IMR-90 (cell line): ENCODE data around the gene TSPEAR. TPM values are rescaled to one million over a fixed set of nuclear protein-coding genes. Genes with fewer than 3 reads are reported as not detected.

ENCODE experiments used
- ATAC-seq: fragments of 200-7000 bp; cut with Tn5 transposase; 2 replicates; pipeline ENCODE4 v1.9.1; 2020; ENCODE audit warnings: low read depth, mild to moderate bottlenecking, moderate library complexity
- BruUV-seq: library from RNA; stranded (reverse); fragments of 400-500 nt; replicated peaks from 2 replicates; lab custom pipeline; 2021; lab: Mats Ljungman, UMichigan
- CTCF ChIA-PET: fragments of 300-600 bp; formaldehyde crosslinking; extraction: SDS; loops from one replicate; lab custom pipeline; 2021; ENCODE audit warnings: antibody characterized with exemption; lab: Yijun Ruan, JAX
- POLR2A ChIA-PET: fragments of 300-600 bp; sonication (Branson Sonifier 250); formaldehyde crosslinking; loops from one replicate; lab custom pipeline; 2022; ENCODE audit warnings: antibody characterized with exemption; ENCODE audit not compliant: unreplicated experiment; lab: Charles Lee
- DNase-seq: peaks from one replicate; pipeline ENCODE4 v3.0.0; 2013
- H2AFZ ChIP-seq: replicated peaks from 2 replicates; pipeline ENCODE3; 2013; ENCODE audit warnings: low read length, mild to moderate bottlenecking; ENCODE audit not compliant: poor library complexity
- H2AK5ac ChIP-seq: 2 replicates; pipeline ENCODE4 v1.6.1; 2013; ENCODE audit warnings: low read depth, low read length, inconsistent platforms
- H2AK9ac ChIP-seq: replicated peaks from 2 replicates; pipeline ENCODE3; 2013; ENCODE audit warnings: mild to moderate bottlenecking, low read depth, low read length, moderate library complexity; ENCODE audit not compliant: poor library complexity
- H2BK120ac ChIP-seq: 2 replicates; pipeline ENCODE4 v1.6.1; 2013; ENCODE audit warnings: low read depth, low read length, inconsistent platforms
- H2BK15ac ChIP-seq: 3 replicates; pipeline ENCODE4 v1.6.1; 2013; ENCODE audit warnings: low read depth, low read length, inconsistent platforms
- H2BK20ac ChIP-seq: 2 replicates; pipeline ENCODE4 v1.6.1; 2013; ENCODE audit warnings: low read depth, mild to moderate bottlenecking, inconsistent platforms, low read length, moderate library complexity
- H2BK5ac ChIP-seq: 2 replicates; pipeline ENCODE4 v1.6.1; 2013; ENCODE audit warnings: mild to moderate bottlenecking, low read depth, low read length, inconsistent platforms; ENCODE audit not compliant: poor library complexity, severe bottlenecking
- H3K14ac ChIP-seq: replicated peaks from 2 replicates; pipeline ENCODE4 v1.6.1; 2013; ENCODE audit warnings: low read depth, low read length, inconsistent platforms
- H3K18ac ChIP-seq: 2 replicates; pipeline ENCODE4 v1.6.1; 2013; ENCODE audit warnings: low read depth, low read length, control low read depth
- H3K23ac ChIP-seq: 2 replicates; pipeline ENCODE4 v1.6.1; 2013; ENCODE audit warnings: low read depth, low read length, inconsistent platforms
- H3K27ac ChIP-seq: 2 replicates; pipeline ENCODE4 v1.5.1; 2013; ENCODE audit warnings: mild to moderate bottlenecking, control low read depth, low read length; ENCODE audit not compliant: insufficient read depth
- H3K27me3 ChIP-seq: 2 replicates; pipeline ENCODE4 v1.6.1; 2013; ENCODE audit warnings: low read length; ENCODE audit not compliant: control insufficient read depth, insufficient read depth
- H3K36me3 ChIP-seq: 2 replicates; pipeline ENCODE4 v1.6.1; 2013; ENCODE audit warnings: low read length, mixed read lengths; ENCODE audit not compliant: control insufficient read depth, insufficient read depth
- H3K4ac ChIP-seq: 2 replicates; pipeline ENCODE4 v1.6.1; 2013; ENCODE audit warnings: low read depth, low read length, inconsistent platforms
- H3K4me1 ChIP-seq: 2 replicates; pipeline ENCODE4 v1.6.1; 2013; ENCODE audit warnings: low read length, mixed read lengths; ENCODE audit not compliant: control insufficient read depth, insufficient read depth
- H3K4me2 ChIP-seq: 2 replicates; pipeline ENCODE4 v1.6.1; 2013; ENCODE audit warnings: low read depth, mild to moderate bottlenecking, control low read depth, low read length, moderate library complexity
- H3K4me3 ChIP-seq: 2 replicates; pipeline ENCODE4 v1.5.1; 2013; ENCODE audit warnings: low read depth, mild to moderate bottlenecking, control low read depth, low read length, moderate library complexity; ENCODE audit not compliant: insufficient read depth
- H3K56ac ChIP-seq: 2 replicates; pipeline ENCODE4 v1.6.1; 2013; ENCODE audit warnings: low read length, inconsistent platforms; ENCODE audit not compliant: insufficient read depth; ENCODE audit errors: extremely low read depth
- H3K79me1 ChIP-seq, 2 experiments: 2 replicates each; pipeline ENCODE4 v1.6.1; 2013; ENCODE audit warnings: low read length in 2 of 2, inconsistent platforms in 1 of 2, low read depth in 1 of 2
- H3K9ac ChIP-seq: 2 replicates; pipeline ENCODE4 v1.6.1; 2013; ENCODE audit warnings: low read depth, low read length, control low read depth
- H3K9me1 ChIP-seq: 2 replicates; pipeline ENCODE4 v1.6.1; 2013; ENCODE audit warnings: low read length, inconsistent platforms; ENCODE audit not compliant: insufficient read depth
- H3K9me3 ChIP-seq: 2 replicates; pipeline ENCODE4 v1.6.1; 2013; ENCODE audit warnings: low read length; ENCODE audit not compliant: control insufficient read depth, insufficient read depth
- H4K20me1 ChIP-seq: 2 replicates; pipeline ENCODE4 v1.6.1; 2013; ENCODE audit warnings: low read length, inconsistent platforms; ENCODE audit not compliant: insufficient read depth
- H4K5ac ChIP-seq: 2 replicates; pipeline ENCODE4 v1.6.1; 2013; ENCODE audit warnings: mild to moderate bottlenecking, low read depth, low read length, control low read depth
- H4K8ac ChIP-seq, 2 experiments: 2 replicates each; pipeline ENCODE4 v1.6.1; 2013; ENCODE audit warnings: low read depth in 2 of 2, low read length in 2 of 2, control low read depth in 1 of 2, inconsistent platforms in 1 of 2
- H4K91ac ChIP-seq: 2 replicates; pipeline ENCODE4 v1.6.1; 2013; ENCODE audit warnings: low read depth, low read length, inconsistent platforms; ENCODE audit not compliant: insufficient read depth
- BHLHE40 ChIP-seq: fragments of 150-350 bp; IDR thresholded peaks from 2 replicates; pipeline ENCODE4 v1.6.1; 2016; ENCODE audit warnings: mild to moderate bottlenecking, low read depth, low read length
- CEBPB ChIP-seq: IDR thresholded peaks from 2 replicates; pipeline ENCODE4 v1.6.1; 2012; ENCODE audit warnings: low read depth, low read length, improper control_type of control experiment
- CHD1 ChIP-seq: IDR thresholded peaks from 2 replicates; pipeline ENCODE4 v1.6.1; 2012; ENCODE audit warnings: low read depth, low read length, improper control_type of control experiment
- CTCF ChIP-seq: conservative IDR thresholded peaks from 2 replicates; pipeline ENCODE4 v1.5.1; 2012; ENCODE audit warnings: mild to moderate bottlenecking, low read depth, low read length, improper control_type of control experiment
- ELK1 ChIP-seq: fragments of 150-350 bp; IDR thresholded peaks from 2 replicates; pipeline ENCODE4 v1.6.1; 2016; ENCODE audit warnings: low read depth, mild to moderate bottlenecking, low read length, moderate library complexity, borderline replicate concordance
- FOS ChIP-seq: fragments of 150-350 bp; IDR thresholded peaks from 2 replicates; pipeline ENCODE4 v1.6.1; 2016; ENCODE audit warnings: low read depth, low read length
- MAFK ChIP-seq: IDR thresholded peaks from 2 replicates; pipeline ENCODE4 v1.6.1; 2012; ENCODE audit warnings: low read depth, low read length, improper control_type of control experiment
- MAZ ChIP-seq: IDR thresholded peaks from 2 replicates; pipeline ENCODE4 v1.6.1; 2012; ENCODE audit warnings: low read depth, mild to moderate bottlenecking, low read length, improper control_type of control experiment, moderate library complexity, borderline replicate concordance
- MXI1 ChIP-seq: IDR thresholded peaks from 2 replicates; pipeline ENCODE4 v1.6.1; 2012; ENCODE audit warnings: low read depth, mild to moderate bottlenecking, low read length, moderate library complexity, borderline replicate concordance
- NFE2L2 ChIP-seq: fragments of 150-350 bp; IDR thresholded peaks from 2 replicates; pipeline ENCODE4 v1.6.1; 2016; ENCODE audit warnings: low read depth, mild to moderate bottlenecking, low read length
- POLR2A ChIP-seq: IDR thresholded peaks from 2 replicates; pipeline ENCODE4 v1.6.1; 2012; ENCODE audit warnings: mild to moderate bottlenecking, low read depth, low read length
- RAD21 ChIP-seq: IDR thresholded peaks from 2 replicates; pipeline ENCODE4 v1.6.1; 2012; ENCODE audit warnings: low read length, improper control_type of control experiment
- RCOR1 ChIP-seq: IDR thresholded peaks from 2 replicates; pipeline ENCODE4 v1.6.1; 2012; ENCODE audit warnings: mild to moderate bottlenecking, low read length, improper control_type of control experiment; ENCODE audit not compliant: insufficient replicate concordance
- RFX5 ChIP-seq: IDR thresholded peaks from 2 replicates; pipeline ENCODE4 v1.8.0; 2012; ENCODE audit warnings: low read depth, mild to moderate bottlenecking, low read length, moderate library complexity
- SMC3 ChIP-seq: fragments of 150-350 bp; IDR thresholded peaks from 2 replicates; pipeline ENCODE4 v1.6.1; 2016; ENCODE audit warnings: low read depth, mild to moderate bottlenecking, antibody characterized with exemption, low read length, moderate library complexity
- USF2 ChIP-seq: fragments of 150-350 bp; IDR thresholded peaks from 2 replicates; pipeline ENCODE4 v1.6.1; 2017; ENCODE audit warnings: mild to moderate bottlenecking, antibody characterized with exemption, low read length, low read depth
- WGBS, 2 experiments: methylation state at CpG; one replicate each; pipeline versions ENCODE4 v1.1.5 to v1.1.7; 2013; ENCODE audit warnings: missing lambda C conversion rate in 2 of 2; ENCODE audit not compliant: insufficient read length in 1 of 2; ENCODE audit errors: extremely low coverage in 2 of 2; 5-methylcytosine and 5-hydroxymethylcytosine counted together
- dilution Hi-C: fragments of 300-500 bp; cut with HindIII; formaldehyde crosslinking; loops from one replicate; pipeline ENCODE4 v1.14.3; 2018; ENCODE audit warnings: low sequenced_read_pairs; ENCODE audit not compliant: unreplicated experiment
- in situ Hi-C: fragments of 300-500 bp; cut with MboI; formaldehyde crosslinking; loops from 3 replicates; pipeline ENCODE4 v1.14.3; 2019; ENCODE audit warnings: low sequenced_read_pairs, inconsistent platforms, mixed read lengths
- intact Hi-C: fragments of 100-400 bp; cut with micrococcal nuclease; formaldehyde crosslinking; loops from 2 replicates; pipeline ENCODE4 v1.10.0; 2022
- polyA plus RNA-seq, 3 experiments: library from polyadenylated mRNA; depleted of rRNA; stranded (reverse); fragments of >200 nt; gene quantifications; 2 replicates each; pipeline ENCODE4 v1.2.3, GENCODE V29; 2012; ENCODE audit warnings: low replicate concordance in 1 of 3
- total RNA-seq: library from RNA; depleted of rRNA; stranded (reverse); fragments of >200 nt; gene quantifications from 2 replicates; pipeline ENCODE4 v1.2.3, GENCODE V29; 2012

TSPEAR gene
- total and polyA plus RNA-seq, 2 of the 4 experiments (the other 2 are of a cell fraction) = not detected

- Histone ChIP-seq H3K27ac (no peak overlapping the region), H3K9me1 (no peaks in the 10 kb centered on the region), H2BK15ac (no peak overlapping the region), H3K23ac (no peak overlapping the region), H2AFZ (no peak overlapping the region), H4K8ac (no peak overlapping the region), H3K9me3 (peaks cover 24% of the 10 kb centered on the region), H2AK9ac (no peak overlapping the region), H3K36me3 (no peaks in the 10 kb centered on the region), H2AK5ac (no peak overlapping the region), H2BK120ac (no peak overlapping the region), H3K4ac (no peak overlapping the region), H3K4me1 (no peaks in the 10 kb centered on the region), H3K9ac (no peak overlapping the region), H3K4me2 (no peak overlapping the region), H4K20me1 (no peaks in the 10 kb centered on the region), H3K27me3 (peaks cover 2% of the 10 kb centered on the region; the same call in 1 of the 2 replicates), H3K79me1 (no peaks in the 10 kb centered on the region), H3K56ac (no peak overlapping the region), H2BK5ac (no peak overlapping the region), H4K5ac (no peak overlapping the region), H3K18ac (no peak overlapping the region), H3K4me3 (no peak overlapping the region), H2BK20ac (no peak overlapping the region), H4K91ac (no peak overlapping the region), H3K14ac (no peak overlapping the region)
- TF ChIP-seq SMC3 (no peak), CTCF (no peak), MAZ (no peak), MAFK (no peak), RCOR1 (no peak), BHLHE40 (no peak), FOS (no peak), CHD1 (no peak), ELK1 (no peak), RAD21 (no peak), RFX5 (no peak), MXI1 (no peak), NFE2L2 (no peak), POLR2A (no peak), USF2 (no peak), CEBPB (no peak)
- in situ Hi-C loops = no loop called here
- ChIA-PET POLR2A (no interaction called here), CTCF (interaction anchor here (1.3 kb wide), 1 partner anchor 11 kb away, joined by 4 read pairs; no protein-coding TSS in a partner anchor)
- DNase-seq (no peak), ATAC-seq (no peak)
- WGBS, 2 experiments = 90% methylated on average over 5 of the region's 19 CpGs; no CpG with 5 or more reads in 1 of the 2 experiments
- dilution Hi-C loops = no loop called here
- intact Hi-C loops = no loop called here
- BruUV-seq = no TSS peak
Observed at GRCh38 chr21:44490405-44490804, 221.0 kb downstream of the TSPEAR start.
